ENCODE data around the gene ZSWIM6. TPM values are rescaled to one million over a fixed set of nuclear protein-coding genes. Genes with fewer than 3 reads are reported as not detected.

ZSWIM6 gene
- total RNA-seq, 1 experiment from 2014 or later: 10.0 TPM

GRCh38 chr5:61449804-61450492 is 117.9 kb downstream of the ZSWIM6 start:
- Mint-ChIP-seq H3K27me3 (ENCODE audit: insufficient read depth, unreplicated experiment) (no peaks in the 10 kb centered on the region), H3K4me3 (ENCODE audit: unreplicated experiment) (no peak overlapping the region), H3K36me3 (ENCODE audit: insufficient read depth, unreplicated experiment) (peaks cover 6% of the 10 kb centered on the region), H3K4me1 (ENCODE audit: low read depth, unreplicated experiment) (no peaks in the 10 kb centered on the region), H3K9me3 (ENCODE audit: unreplicated experiment) (peaks cover 19% of the 10 kb centered on the region), H3K27ac (ENCODE audit: unreplicated experiment) (no peak overlapping the region)
- ChIA-PET POLR2A (no interaction called here), CTCF (no interaction called here)
- no peaks in the 10 kb centered on the region for H3K4me1 ChIP-seq
- H3K27me3 ChIP-seq (replicated peaks; ENCODE audit: control insufficient read depth, insufficient read depth, low read length): no peaks in the 10 kb centered on the region
- intact Hi-C loops (cut with micrococcal nuclease; ENCODE audit: unreplicated experiment): no loop called here
- H3K9me3 ChIP-seq: no peaks in the 10 kb centered on the region; the same call in 1 of the 2 replicates
- H3K36me3 ChIP-seq (ENCODE audit: control insufficient read depth, insufficient read depth, low read length): no peaks in the 10 kb centered on the region; the same call in 1 of the 2 replicates
- H3K4me3 ChIP-seq (ENCODE audit: low read depth, low read length): no peak overlapping the region
- no peak for TF ChIP-seq CTCF (IDR thresholded peaks at IDR 0.05; ENCODE audit: insufficient read depth in 1 of 2, low read depth in 1 of 2, low read length in 1 of 2, severe bottlenecking in 1 of 2, unreplicated experiment in 1 of 2)
- no TSS peak for BruUV-seq (replicated peaks)
- DNase-seq: no peak

GRCh38 chr5:61450493-61451279 is 118.6 kb downstream of the ZSWIM6 start:
- Mint-ChIP-seq H3K27ac (ENCODE audit: unreplicated experiment) (no peak overlapping the region), H3K4me1 (ENCODE audit: low read depth, unreplicated experiment) (no peaks in the 10 kb centered on the region), H3K9me3 (ENCODE audit: unreplicated experiment) (peaks cover 19% of the 10 kb centered on the region), H3K36me3 (ENCODE audit: insufficient read depth, unreplicated experiment) (peaks cover 6% of the 10 kb centered on the region), H3K4me3 (ENCODE audit: unreplicated experiment) (no peak overlapping the region), H3K27me3 (ENCODE audit: insufficient read depth, unreplicated experiment) (no peaks in the 10 kb centered on the region)
- Histone ChIP-seq H3K36me3 (ENCODE audit: control insufficient read depth, insufficient read depth, low read length) (no peaks in the 10 kb centered on the region; the same call in 1 of the 2 replicates), H3K4me1 (no peaks in the 10 kb centered on the region), H3K27me3 (replicated peaks; ENCODE audit: control insufficient read depth, insufficient read depth, low read length) (no peaks in the 10 kb centered on the region), H3K9me3 (no peaks in the 10 kb centered on the region; the same call in 1 of the 2 replicates), H3K4me3 (ENCODE audit: low read depth, low read length) (no peak overlapping the region)
- no TSS peak for BruUV-seq (replicated peaks)
- intact Hi-C loops (cut with micrococcal nuclease; ENCODE audit: unreplicated experiment): no loop called here
- no peak for DNase-seq
- no peak for TF ChIP-seq CTCF (IDR thresholded peaks at IDR 0.05; ENCODE audit: insufficient read depth in 1 of 2, low read depth in 1 of 2, low read length in 1 of 2, severe bottlenecking in 1 of 2, unreplicated experiment in 1 of 2)
- ChIA-PET CTCF (no interaction called here), POLR2A (no interaction called here)

- no peaks in the 10 kb centered on the region for H3K27me3 Mint-ChIP-seq (ENCODE audit: insufficient read depth, unreplicated experiment)
- intact Hi-C loops (cut with micrococcal nuclease; ENCODE audit: unreplicated experiment): no loop called here
- Histone ChIP-seq H3K9me3 (no peaks in the 10 kb centered on the region), H3K36me3 (ENCODE audit: control insufficient read depth, insufficient read depth, low read length) (no peaks in the 10 kb centered on the region), H3K4me1 (no peaks in the 10 kb centered on the region), H3K4me3 (ENCODE audit: low read depth, low read length) (no peak overlapping the region), H3K27me3 (replicated peaks; ENCODE audit: control insufficient read depth, insufficient read depth, low read length) (no peaks in the 10 kb centered on the region)
- H3K4me1 Mint-ChIP-seq (ENCODE audit: low read depth, unreplicated experiment): no peaks in the 10 kb centered on the region
- ChIA-PET CTCF (no interaction called here), POLR2A (no interaction called here)
- no peak for DNase-seq
- no peaks in the 10 kb centered on the region for H3K9me3 Mint-ChIP-seq (ENCODE audit: unreplicated experiment)
- no peak overlapping the region for H3K27ac Mint-ChIP-seq (ENCODE audit: unreplicated experiment)
- no peak overlapping the region for H3K4me3 Mint-ChIP-seq (ENCODE audit: unreplicated experiment)
- no peaks in the 10 kb centered on the region for H3K36me3 Mint-ChIP-seq (ENCODE audit: insufficient read depth, unreplicated experiment)
- no TSS peak for BruUV-seq (replicated peaks)
- TF ChIP-seq CTCF (IDR thresholded peaks at IDR 0.05; ENCODE audit: insufficient read depth in 1 of 2, low read depth in 1 of 2, low read length in 1 of 2, severe bottlenecking in 1 of 2, unreplicated experiment in 1 of 2): no peak
Observed at GRCh38 chr5:61455179-61456006, 123.3 kb downstream of the ZSWIM6 start.

Data from Caco-2 (cell line).